Islet of Langerhans (tissue), 1 donor: ENCODE data around the gene EGFR.

Experiments
- FAIRE-seq: peaks from one replicate; lab custom pipeline; 2011; peaks lifted over from hg19 to GRCh38; lab: Jason Lieb, UNC

The EGFR gene

DNA sequence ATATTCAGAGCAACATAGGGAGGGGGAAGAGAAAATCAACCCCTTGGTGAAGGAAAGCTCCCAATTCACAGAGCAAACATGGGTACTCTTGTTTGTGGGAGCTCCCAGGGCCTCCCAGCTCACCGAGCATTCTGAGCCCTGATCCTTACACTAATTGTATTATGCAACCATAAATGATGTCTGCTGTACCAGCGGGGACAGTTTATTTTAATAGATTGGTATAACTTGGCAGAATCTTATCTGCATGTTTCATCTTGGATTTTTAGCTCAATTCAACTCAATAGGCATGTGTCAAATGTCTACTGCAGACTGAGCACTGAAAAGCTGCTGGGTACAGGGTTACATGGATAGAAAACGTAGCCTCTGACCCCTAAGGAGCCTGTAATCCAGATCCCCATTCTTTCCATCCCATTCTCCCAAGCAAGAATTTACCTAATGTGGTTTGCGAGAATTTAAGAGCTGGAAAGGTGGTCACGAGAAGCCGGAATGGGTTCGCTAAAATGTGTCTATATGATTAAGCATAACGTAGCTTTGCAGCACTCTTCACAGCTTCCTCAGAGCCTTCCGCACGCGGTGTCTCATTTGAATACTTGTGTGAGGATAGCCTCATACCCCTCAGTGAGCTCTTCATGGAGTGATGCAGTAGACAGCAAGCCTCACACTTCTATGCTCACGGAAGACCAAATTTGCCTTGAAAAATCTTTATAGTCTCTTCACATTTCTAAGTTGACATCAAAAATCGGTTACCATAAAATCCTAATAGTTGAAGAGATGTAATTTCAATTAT is 18.3 kb downstream of the EGFR start:
- FAIRE-seq, result no peak

DNA sequence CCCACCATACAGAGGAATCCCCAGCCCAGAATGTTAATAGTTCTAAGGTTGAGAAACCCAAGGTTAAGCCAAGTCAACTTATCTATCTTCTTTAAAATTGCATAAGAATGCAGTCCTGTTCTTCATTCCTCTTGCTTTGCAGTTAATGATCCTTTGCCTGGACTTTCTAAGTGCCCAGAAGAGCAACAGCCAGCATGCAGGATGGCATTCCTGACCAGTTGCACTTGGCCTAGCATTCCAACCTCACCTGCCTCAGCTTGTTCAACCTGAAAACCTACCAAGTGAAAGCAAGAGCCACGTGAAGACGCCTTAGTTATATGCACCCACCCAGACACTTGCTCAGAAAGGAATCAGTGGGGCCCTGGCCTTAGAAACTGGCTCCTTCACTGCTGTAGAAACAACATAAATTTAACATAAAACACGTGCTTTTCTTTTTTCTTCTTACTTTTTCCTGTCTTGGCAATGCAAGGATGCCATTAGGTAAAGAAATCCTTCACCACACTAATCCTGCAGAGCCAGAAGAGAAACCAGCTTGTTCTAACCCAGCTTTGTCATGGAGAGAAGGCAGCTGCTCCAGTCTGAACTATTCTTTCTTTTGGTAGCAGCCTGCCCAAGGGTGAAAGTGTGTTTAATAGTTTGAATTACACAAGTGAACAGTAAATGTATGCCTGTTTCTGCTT is 25.0 kb downstream of the EGFR start:
- FAIRE-seq, result no peak

DNA sequence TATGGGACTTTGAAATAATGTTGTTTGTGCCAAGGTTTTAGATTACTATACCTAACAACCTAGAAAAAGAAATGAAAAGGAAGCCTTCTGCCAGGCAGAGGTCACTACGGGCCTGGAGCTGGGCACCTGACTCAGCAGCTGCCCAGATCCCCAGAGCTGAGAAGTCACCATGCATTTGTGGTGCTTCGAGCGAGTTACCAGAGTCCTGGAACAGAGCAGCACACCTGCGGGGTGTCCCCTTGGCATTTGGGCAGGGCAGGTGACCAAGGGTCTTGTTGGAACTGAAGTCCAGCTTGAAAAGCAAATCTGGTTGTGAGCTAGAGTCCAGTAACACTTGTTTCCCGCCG is 25.5 kb downstream of the EGFR start:
- FAIRE-seq, result no peak

DNA sequence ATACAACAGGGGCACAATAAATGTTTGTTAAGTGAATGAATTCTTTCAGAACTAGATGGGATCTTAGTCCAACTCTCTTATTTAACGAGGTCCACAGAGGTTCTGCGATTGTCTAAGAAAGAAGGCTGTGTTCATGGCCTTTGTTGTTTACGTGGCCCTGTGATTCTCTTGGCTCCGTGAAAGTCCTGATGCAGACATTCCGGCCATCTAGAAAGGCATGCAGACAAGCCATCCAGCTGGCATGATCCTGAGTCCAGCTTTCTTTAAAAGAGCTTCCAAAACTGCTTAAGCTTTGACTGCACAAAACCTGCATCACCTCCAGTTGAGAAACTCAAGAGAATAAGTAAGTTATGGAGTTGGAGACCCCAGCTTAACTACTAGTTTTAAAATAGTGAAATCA is 26.0 kb downstream of the EGFR start:
- FAIRE-seq, result no peak

GRCh38 chr7:55046582-55047342 is 27.9 kb downstream of the EGFR start:
- no peak for FAIRE-seq

GRCh38 chr7:55048221-55048859 is 29.5 kb downstream of the EGFR start:
- no peak for FAIRE-seq

DNA sequence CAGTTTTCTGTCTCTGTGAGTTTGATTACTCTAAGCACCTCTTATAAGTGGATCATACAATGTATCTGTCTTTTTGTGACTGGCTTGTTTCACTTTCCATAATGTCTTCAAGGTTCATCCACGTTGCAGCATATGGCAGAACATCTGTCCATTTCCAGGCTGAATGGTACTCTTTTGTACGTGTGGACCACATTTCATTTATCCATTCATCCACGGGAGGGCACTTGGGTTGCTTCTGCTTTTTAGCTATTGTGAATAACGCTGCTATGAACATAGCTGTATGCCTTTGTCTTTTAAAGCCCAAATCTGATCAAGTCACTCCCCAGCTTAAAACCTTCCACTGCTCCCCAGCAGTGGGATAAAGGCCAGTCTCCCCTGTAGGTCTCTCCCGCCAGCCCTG is 31.5 kb downstream of the EGFR start:
- no peak for FAIRE-seq

DNA sequence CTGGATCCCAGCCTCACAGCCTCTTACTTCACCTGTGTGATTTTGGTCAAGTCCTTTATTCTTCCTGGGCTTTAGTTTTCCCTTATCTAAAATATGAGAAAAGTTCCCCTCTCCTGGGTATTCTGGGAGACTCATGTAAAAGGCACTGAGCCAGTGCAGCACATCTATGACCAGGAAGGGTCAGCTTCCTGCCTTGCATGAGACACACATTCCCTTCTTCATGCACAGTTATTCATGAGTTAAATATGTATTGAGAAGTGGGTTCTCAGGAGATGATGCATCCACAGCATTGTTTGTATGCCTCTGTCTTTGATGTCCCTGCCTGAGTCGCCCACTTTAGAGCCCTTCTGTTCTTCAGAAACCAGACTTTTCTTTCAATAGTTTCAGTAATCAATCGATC is 33.3 kb downstream of the EGFR start:
- no peak for FAIRE-seq

GRCh38 chr7:55052741-55053427 is 34.1 kb downstream of the EGFR start:
- no peak for FAIRE-seq

DNA sequence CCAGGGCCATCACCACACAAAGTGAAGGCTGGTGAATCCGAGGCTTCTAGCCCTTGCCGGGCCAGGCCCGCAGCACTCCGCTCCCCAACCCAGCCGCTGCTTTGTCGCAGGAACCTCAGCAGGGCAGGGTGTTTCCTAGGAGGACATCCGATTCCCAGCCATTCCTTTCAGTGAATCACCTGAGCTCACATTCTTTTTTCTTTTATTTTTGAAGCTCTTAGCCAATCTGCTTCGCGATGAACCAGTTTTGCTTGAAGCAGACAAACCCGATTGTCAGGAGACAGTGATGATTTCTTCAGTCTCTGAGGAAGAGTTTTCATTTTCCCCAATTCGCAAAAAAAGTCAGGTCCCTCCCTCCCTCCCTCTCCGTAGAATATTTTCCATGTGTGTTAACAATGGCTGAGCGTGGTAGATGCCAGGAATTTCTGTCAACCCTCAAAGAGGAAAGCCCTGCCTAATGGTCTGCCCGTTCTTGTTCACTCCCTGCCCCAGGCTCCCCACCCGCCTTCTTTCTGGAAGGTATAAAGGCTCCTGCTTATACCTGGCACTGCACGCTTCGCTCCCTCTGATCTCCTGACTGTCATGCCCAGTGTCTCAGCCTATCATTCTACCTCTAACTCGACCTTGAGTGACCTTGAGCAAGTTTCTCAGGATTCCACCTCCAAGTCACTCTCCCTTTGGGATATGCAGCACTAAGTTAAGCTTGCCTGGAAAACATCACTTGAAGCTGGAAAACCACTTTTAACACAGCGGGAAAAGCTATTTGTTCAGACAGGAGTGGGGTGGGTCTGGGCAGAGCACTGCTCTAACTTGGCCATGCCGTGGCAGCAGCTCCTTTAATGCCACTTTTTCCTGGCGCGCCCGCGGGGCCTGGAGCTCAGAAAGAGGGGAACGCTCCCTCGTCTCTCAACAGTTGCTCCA is 35.1 kb downstream of the EGFR start:
- no peak for FAIRE-seq

DNA sequence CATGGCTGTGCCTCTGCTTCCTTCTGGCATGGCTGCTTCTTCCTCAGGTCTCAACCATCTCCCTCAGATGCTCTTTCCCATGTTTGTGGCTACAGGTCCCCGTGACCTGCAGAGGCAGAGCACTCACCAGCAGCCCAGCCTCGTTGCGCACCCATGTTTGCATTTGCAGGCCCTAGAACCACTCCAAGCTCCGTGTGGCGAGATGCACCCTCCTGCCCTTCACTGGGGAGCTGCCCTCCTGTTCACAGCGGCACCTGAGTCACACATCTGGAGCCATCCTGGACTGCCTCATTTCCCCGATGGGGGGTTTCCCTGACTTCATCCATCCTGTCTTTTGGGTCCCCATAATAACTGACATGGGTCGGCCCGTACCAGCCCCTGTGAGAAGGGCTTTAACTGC is 35.9 kb downstream of the EGFR start:
- no peak for FAIRE-seq

DNA sequence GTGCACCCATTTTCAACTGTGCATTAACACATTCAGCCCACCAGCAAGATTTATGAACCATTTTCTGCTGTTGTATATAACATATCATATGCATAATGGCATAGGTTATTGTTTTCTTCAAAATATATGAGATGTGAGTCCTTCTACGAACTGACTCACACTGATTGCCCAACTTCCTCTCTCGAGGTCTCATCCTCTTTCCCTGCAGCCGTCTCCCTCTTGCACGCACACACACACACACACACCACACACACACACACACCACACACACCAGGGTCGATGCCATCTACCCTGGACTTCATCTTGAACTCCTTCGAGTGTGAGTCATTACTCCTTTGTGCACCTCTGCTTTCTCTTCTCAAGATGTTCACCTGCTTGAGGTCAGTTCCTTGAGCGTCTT is 36.7 kb downstream of the EGFR start:
- FAIRE-seq, result no peak

- no peak for FAIRE-seq
Measured at GRCh38 chr7:55056068-55056467, 37.3 kb downstream of the EGFR start.

- FAIRE-seq, result no peak
Measured at GRCh38 chr7:55056577-55057480, 38.0 kb downstream of the EGFR start.

GRCh38 chr7:55058314-55058713 is 39.5 kb downstream of the EGFR start:
- no peak for FAIRE-seq

DNA sequence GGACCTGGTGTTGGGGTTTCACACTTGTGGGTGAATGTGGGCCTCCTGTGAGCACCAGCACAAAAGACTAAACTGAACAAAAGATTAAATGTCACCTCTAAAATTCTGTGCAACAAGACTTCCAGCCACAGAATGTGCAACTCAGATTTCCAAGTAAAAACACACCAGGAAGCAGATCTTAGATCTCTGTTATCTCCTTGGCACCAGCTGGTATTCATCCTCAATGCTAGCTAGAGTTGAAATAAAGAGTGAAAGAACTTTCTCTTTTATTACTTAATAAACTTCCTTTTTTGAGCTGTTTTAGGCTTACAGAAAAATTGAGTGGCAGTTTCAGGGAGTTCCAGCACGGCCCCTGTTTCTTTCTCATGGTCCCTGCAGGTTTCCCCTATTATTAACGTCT is 40.2 kb downstream of the EGFR start:
- no peak for FAIRE-seq

DNA sequence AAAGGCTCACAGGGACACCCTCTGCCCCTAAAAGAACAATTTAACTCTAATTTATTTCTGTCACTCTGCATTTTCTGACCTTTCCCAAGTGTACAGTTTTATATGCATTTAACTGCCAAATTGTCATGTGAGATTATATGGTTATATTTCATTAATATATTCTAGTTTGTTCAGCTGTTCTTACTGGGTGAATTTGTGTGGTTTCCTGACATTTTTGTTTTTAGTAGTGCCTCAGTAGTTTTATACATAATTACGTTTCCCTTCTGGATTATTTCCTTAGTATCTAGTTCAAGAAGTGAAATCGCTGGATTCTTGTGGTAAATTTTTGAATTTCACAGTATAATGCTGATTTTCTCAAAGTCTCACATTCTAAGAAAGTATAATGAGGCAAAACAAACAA is 41.3 kb downstream of the EGFR start:
- FAIRE-seq, result no peak

DNA sequence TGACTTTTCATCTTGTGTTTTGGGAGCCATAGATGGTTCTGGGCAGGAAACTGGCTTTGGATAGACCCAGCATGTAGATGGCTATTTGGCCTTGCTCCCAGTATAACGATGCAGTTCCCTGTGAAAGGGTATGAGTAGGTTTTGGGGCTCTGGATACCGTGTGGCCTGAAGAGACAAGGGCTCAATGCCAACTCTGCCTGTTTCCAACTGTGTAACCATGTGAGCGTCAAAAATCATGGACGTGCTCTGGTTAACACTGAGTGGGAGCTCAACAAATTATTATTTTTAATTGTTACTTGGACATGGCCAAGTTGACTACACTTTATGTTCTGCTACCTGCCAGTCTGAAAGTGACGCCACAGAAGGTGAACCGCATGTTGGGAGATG is 41.8 kb downstream of the EGFR start:
- no peak for FAIRE-seq

GRCh38 chr7:55061726-55062499 is 43.1 kb downstream of the EGFR start:
- FAIRE-seq, result no peak
